ENCODE measurements around the gene S100A6.

Gene S100A6

DNA sequence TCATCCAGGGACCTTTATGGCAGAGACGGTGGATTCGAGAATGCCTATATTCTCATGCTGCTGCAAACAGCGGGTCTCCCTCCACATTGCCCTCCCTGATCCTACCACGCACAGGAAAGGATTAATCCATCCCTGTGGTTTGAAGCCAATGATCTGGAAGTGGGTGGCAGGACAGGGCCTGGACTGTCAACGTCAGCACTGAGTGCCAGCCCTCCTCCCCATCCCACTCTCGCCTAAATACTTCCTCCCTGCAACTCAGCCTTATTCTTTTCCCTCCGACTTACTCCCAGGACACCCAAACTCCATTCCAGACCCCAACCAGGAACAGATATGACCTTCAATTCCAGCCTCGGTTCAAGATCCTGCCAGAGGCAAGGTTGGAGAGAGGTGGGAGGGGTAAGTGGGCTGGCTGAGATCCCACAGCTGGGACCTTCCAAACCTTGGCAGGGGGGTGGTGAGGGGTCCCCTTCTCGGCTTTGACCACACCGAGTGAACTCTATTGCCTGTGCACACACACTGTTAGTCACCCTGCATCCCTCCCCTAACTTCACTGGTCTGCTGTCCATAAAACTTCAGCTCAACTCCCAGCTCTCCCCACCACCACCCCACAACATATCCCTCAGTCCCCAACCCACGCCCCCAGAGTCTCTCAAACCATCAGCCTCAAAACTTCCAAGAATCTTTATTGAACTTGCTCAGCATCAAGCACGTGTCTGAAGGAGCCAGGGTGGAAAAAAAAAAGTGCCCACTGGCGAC, 7.3 kb upstream of the S100A6 start:
- H3K4me3 ChIP-seq (ENCODE audit: low read depth, low read length): no peak overlapping the region
- TF ChIP-seq, protein P1, sequence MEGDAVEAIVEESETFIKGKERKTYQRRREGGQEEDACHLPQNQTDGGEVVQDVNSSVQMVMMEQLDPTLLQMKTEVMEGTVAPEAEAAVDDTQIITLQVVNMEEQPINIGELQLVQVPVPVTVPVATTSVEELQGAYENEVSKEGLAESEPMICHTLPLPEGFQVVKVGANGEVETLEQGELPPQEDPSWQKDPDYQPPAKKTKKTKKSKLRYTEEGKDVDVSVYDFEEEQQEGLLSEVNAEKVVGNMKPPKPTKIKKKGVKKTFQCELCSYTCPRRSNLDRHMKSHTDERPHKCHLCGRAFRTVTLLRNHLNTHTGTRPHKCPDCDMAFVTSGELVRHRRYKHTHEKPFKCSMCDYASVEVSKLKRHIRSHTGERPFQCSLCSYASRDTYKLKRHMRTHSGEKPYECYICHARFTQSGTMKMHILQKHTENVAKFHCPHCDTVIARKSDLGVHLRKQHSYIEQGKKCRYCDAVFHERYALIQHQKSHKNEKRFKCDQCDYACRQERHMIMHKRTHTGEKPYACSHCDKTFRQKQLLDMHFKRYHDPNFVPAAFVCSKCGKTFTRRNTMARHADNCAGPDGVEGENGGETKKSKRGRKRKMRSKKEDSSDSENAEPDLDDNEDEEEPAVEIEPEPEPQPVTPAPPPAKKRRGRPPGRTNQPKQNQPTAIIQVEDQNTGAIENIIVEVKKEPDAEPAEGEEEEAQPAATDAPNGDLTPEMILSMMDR (IDR thresholded peaks at IDR 0.05; ENCODE audit: control insufficient read depth, extremely low read depth, insufficient read depth): no peak
- DNase-seq (ENCODE audit: low read depth): no peak

DNA sequence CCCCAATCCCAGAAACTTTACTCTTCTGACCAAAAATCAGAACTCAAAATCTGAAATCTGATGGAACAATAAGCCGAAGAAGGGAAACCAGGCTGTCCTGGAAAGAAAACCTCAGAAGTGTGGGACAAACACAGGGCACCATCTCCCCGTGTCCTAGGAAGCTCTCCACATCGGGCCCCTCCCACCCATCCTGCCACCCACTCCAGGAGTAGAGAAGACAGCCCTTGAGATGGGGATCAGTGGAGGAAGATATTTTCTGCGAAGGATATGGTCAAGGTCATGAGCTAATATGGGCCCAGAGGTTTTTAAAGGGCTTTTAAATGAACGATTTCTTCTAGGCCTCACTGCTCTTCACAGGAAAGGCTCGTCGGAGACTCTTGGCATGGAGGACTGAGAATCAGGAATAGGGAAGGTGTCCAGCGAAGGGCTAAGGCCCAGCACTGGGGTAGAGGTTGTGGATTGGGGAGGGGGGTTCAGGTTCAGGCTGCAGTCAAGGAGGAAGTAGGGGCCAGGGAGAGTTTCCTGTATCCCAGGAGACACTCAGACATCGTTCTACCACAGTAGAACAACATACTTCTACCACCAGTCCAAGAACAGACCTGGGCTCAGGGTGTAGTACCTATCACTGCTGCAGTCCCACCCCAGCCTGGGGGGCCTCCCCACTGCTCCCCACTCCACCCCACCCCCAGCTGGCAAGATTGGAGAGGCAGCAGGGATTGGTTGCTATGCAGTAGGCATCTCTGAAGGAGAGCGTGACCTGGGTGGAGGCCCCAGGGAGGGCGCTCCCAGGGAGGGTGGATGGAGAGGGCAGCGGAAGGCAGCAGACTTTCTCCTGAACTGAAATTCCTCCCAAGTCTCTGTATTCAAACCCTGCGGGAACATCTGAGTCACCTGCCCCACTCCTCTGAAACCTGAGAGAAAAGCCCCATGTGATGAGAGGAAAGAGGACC, 6.1 kb upstream of the S100A6 start:
- no peak overlapping the region for H3K4me3 ChIP-seq (ENCODE audit: low read depth, low read length)
- TF ChIP-seq, protein P1 (IDR thresholded peaks at IDR 0.05; ENCODE audit: control insufficient read depth, extremely low read depth, insufficient read depth): no peak
- DNase-seq (ENCODE audit: low read depth): no peak

DNA sequence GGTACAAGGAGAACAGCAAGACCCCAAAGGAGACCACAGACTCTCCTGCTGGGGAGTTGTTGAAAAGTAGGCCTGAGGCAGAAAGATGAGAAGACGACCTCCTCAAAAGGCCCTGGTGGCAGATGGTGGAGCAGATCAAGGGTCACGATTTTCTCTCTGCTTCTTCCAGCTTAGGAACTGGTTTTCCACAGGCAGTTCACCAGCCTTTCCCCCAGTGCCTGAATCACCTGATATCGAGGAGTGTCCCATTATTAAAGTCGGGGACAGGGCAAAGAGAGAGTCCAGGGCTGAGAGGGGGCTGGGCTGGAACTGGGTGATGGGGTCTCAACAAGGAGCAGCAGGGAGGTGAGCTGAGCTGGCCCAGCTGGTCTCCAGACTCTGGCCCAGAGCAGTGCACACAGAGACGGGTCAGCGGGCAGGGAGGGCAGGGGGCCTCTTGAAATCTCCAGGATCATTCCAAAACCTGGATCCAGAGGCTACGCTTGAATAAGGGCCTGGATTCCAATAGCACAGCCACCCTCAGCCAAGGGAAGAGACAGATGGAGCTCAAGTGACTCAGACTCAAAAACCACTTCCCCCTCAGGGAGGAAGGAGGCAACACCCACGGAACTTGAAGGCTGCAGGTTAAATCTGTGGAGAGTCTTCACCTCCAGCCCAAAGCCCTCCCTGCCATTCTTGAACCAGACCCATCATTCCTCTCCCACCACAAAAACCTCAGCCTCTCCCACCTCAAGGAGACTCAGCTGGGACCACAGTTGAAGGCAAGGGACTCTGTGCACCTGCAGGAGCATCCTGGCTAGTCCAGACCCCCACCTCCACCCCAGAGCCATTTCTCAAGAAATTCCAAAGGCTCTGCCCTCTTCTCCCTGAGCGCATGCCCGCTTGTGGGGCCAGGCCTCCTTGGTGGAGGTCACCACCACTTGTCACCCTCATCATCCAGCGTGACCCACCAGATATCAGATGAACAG, 4.9 kb upstream of the S100A6 start, which contains the start of gene S100A5:
Gene S100A5, minus strand, starts transcription at position 541 of the 968 bp plus-strand sequence. CDS start 743 bp downstream, outside the sequence.
- TF ChIP-seq, protein P1 (IDR thresholded peaks at IDR 0.05; ENCODE audit: control insufficient read depth, extremely low read depth, insufficient read depth): no peak
- no peak for DNase-seq (ENCODE audit: low read depth)
- no peak within 1 kb of the TSS for H3K4me3 ChIP-seq (ENCODE audit: low read depth, low read length)

DNA sequence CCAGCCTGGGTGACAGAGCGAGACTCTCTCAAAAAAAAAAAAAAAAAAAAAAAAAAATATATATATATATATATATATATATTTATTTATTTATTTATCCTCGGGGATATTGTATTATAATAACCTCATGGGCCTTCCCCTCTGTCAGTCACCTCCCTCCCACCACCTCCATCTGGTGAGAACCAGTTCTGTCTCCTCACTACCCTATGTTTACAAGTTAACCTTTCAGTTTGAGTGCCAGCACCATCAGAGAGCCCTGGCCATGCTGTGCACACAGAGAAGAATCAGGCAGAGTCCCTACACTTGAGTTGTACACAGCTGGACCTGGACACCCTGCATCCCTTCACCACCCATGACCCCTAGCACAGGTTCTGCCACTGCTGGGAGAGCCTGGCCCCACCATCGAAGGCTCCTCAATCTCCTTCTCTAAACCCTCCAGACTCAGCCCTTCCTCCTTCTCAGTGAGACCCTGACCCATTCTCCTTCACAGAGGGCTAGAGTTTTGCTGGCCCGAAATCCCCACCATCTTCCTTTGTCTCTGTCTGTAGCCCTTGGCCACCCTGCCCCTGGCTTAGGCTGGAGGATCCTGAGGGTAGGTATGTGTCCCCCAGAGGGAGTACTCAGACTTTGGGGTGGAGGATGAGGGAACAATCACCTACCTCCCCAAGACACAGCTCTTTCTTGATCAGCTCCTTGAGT, 3.8 kb upstream of the S100A6 start:
- no peak overlapping the region for H3K4me3 ChIP-seq (ENCODE audit: low read depth, low read length)
- no peak for DNase-seq (ENCODE audit: low read depth)

DNA sequence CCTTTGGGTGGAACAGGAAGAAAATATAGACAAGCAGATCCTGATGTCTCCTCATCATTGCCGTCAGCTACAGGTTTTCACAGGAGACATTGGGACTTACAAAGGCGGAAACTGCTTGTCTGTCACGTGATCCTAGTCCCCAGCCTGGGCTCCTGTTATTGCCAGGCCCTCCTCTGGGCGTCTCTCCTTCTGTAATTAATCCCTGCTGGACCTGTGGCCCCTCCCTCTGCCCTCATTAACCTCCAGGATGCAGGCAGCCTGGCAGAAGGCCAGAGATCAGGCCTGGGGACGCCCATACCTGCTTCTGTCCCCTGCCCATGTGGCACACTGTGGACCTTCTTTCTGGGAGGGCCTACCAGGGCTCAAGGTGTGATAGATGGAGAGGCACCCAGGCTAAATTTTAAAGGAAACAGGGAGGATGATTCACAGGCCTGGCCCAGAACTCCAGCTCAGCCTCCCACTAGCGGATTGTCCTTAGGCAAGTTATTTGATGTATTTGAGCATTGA, 2.6 kb upstream of the S100A6 start:
- no peak for DNase-seq (ENCODE audit: low read depth)
- TF ChIP-seq, protein P1 (IDR thresholded peaks at IDR 0.05; ENCODE audit: control insufficient read depth, extremely low read depth, insufficient read depth): no peak
- no peak overlapping the region for H3K4me3 ChIP-seq (ENCODE audit: low read depth, low read length)

More for the DNA sequence above, 3.8 kb upstream of the S100A6 start:
- TF ChIP-seq, protein P1 (IDR thresholded peaks at IDR 0.05; ENCODE audit: control insufficient read depth, extremely low read depth, insufficient read depth): no peak
